ENCODE data around the gene PPM1H. TPM values are rescaled to one million over a fixed set of nuclear protein-coding genes. Genes with fewer than 3 reads are reported as not detected.

PPM1H gene, protein sequence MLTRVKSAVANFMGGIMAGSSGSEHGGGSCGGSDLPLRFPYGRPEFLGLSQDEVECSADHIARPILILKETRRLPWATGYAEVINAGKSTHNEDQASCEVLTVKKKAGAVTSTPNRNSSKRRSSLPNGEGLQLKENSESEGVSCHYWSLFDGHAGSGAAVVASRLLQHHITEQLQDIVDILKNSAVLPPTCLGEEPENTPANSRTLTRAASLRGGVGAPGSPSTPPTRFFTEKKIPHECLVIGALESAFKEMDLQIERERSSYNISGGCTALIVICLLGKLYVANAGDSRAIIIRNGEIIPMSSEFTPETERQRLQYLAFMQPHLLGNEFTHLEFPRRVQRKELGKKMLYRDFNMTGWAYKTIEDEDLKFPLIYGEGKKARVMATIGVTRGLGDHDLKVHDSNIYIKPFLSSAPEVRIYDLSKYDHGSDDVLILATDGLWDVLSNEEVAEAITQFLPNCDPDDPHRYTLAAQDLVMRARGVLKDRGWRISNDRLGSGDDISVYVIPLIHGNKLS
- total RNA-seq = 0.88 and 1.6 TPM in 2 replicates

DNA sequence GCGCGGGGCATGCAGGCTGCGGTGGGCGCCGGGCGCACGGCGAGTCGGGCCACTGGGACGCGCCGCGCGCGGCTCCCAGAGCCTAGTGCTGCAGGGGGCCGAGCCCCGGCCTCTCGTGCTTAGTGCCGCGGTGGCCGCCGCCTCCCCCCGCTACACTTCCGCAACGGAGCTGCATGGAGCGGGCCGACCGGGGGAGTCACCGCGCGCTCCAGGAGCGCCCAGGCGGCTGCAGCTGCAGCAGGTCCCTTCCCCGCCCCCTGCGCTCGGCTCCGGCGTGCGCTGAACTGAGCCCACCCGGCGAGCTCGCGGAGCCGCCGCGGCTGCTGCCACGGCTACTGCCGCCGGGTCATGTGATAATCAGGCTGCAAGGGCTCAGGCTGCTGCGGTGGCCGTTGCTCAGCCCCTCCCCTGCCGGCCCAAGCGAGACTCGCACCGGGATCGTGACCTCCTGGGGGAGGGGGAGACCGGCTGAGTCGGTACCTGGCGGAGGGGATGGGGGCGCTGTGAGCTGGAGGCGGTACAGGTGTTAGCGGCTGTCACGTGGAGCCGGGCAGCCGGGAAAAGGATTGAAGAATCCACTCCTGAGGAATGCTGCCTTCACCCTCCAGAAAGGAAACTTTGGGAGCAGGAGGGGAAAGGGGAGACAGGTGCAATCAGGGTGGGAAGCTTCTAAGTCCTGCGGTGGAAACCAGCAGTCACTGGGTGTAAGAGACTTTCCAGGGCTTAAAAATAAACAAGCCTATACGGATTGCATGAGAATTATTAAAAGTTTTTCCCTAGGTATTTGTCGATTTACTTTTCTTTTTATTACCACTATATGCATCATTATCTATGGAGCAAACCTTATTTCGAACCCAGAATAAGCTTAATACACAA lies at the start of gene PPM1H:
TSS of gene PPM1H (minus strand) at position 352 of the 876 bp plus-strand sequence. CDS start 414 bp downstream, outside the sequence.

Small RNA genes within 50 kb of the gene (small RNA-seq; reads per million reads assigned to genes)
- gene MIRLET7I (ENCODE audit: low replicate concordance) = 1,025 reads per million, percentile 99 among the genes with 10 or more reads in this experiment
- gene RF00019 (ENCODE audit: low replicate concordance) = not detected
- gene RNU1-83P (ENCODE audit: low replicate concordance) = 3.7 reads per million, percentile 83 among the genes with 10 or more reads in this experiment

Other genes starting within 250 kb of the PPM1H start
- gene AVPR1A, start 216.1 kb upstream of the PPM1H start, total RNA-seq = not detected in 2 replicates